Ectodermal cell (in vitro differentiated cells): ENCODE data around the gene LRRC19.

ENCODE experiments used
- H3K27ac ChIP-seq: 2 replicates; pipeline ENCODE4 v1.7.0; 2013; ENCODE audit warnings: mild to moderate bottlenecking, low read depth, low read length; ENCODE audit not compliant: insufficient read depth, poor library complexity, severe bottlenecking
- H3K27me3 ChIP-seq: 2 replicates; pipeline ENCODE4 v1.7.0; 2013; ENCODE audit warnings: mild to moderate bottlenecking, low read length; ENCODE audit not compliant: insufficient read depth, control insufficient read depth, poor library complexity, severe bottlenecking
- H3K36me3 ChIP-seq: one replicate; pipeline ENCODE4 v1.7.0; 2013; ENCODE audit warnings: low read length; ENCODE audit not compliant: control insufficient read depth, insufficient read depth
- H3K4me1 ChIP-seq: one replicate; pipeline ENCODE4 v1.7.0; 2013; ENCODE audit warnings: low read length; ENCODE audit not compliant: control insufficient read depth, insufficient read depth
- H3K4me3 ChIP-seq: 2 replicates; pipeline ENCODE4 v1.7.0; 2013; ENCODE audit warnings: low read depth, low read length, control low read depth; ENCODE audit not compliant: insufficient read depth
- H3K9me3 ChIP-seq: 2 replicates; pipeline ENCODE4 v1.7.0; 2013; ENCODE audit warnings: mild to moderate bottlenecking, low read length, moderate library complexity; ENCODE audit not compliant: control insufficient read depth
- WGBS, 2 experiments: methylation state at CpG; one replicate each; pipeline ENCODE4 v1.1.7; 2013; ENCODE audit warnings: missing lambda C conversion rate in 2 of 2; 5-methylcytosine and 5-hydroxymethylcytosine counted together

The LRRC19 gene

DNA sequence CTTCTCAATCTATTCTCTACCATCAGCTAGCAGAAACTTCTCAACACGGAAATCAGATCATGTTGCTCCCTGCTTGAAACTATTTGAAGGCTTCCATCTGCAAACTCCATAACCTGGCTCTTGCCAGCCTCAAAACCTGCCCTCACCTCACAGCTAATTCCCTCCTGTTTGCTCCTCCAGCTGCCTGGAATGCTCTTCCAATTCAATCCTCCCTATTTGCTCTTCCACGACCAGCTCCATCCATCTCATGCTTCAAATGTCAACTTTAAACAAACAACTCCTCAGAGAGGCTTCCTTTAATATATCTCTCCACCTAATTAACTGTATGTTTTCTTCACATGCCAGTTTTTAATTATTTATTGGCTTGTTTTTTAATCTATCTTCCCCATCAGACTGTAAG is 59.9 kb downstream of the LRRC19 start:
- Histone ChIP-seq H3K4me3 (peak overlapping the region; percentile 94), H3K36me3 (peaks cover 2% of the 10 kb centered on the region), H3K27me3 (no peaks in the 10 kb centered on the region), H3K27ac (no peak overlapping the region), H3K9me3 (no peaks in the 10 kb centered on the region), H3K4me1 (peaks cover 6% of the 10 kb centered on the region)
- 19 to 32% methylated on average over 2 of the region's 2 CpGs for WGBS, 2 experiments
